ENCODE measurements around the gene NPFF.

Gene NPFF

GRCh38 chr12:53507603-53507885 lies 260 bp upstream of the NPFF start:
- no peak for DNase-seq (ENCODE audit: low spot score in 2 of 2)
- Mint-ChIP-seq H3K27me3 (no peaks in the 10 kb centered on the region), H3K9me3 (no peaks in the 10 kb centered on the region), H3K4me1 (peaks cover 18% of the 10 kb centered on the region), H3K4me3 (no peak overlapping the region), H3K27ac (ENCODE audit: low read depth) (no peak overlapping the region), H3K36me3 (ENCODE audit: insufficient read depth) (peaks cover 21% of the 10 kb centered on the region)
- ATAC-seq (replicated peaks; ENCODE audit: extremely low read depth, poor library complexity, severe bottlenecking): no peak

DNA sequence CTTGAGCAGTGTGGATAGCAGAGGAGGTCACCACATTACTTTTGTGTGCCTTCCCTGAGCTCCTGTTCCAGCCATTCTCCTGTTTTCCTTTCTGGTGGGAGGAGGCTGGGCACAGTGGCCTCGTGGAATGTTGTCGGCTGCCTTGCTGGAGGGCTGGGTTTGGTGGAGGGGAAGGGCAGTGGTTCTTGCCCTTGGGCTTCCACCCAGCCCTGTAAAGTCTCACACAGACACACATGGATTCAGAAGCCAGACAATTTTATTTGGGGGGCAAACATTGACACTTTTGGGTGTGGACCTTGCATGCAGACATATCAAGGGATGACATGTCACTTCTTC lies 866 bp downstream of the NPFF start:
- Mint-ChIP-seq H3K9me3 (no peaks in the 10 kb centered on the region), H3K27ac (ENCODE audit: low read depth) (no peak overlapping the region), H3K4me3 (no peak overlapping the region), H3K4me1 (peaks cover 25% of the 10 kb centered on the region), H3K27me3 (no peaks in the 10 kb centered on the region), H3K36me3 (ENCODE audit: insufficient read depth) (peaks cover 16% of the 10 kb centered on the region)
- DNase-seq (ENCODE audit: low spot score in 2 of 2) (no peak), ATAC-seq (replicated peaks; ENCODE audit: extremely low read depth, poor library complexity, severe bottlenecking) (no peak)

GRCh38 chr12:53505555-53506449 lies 1.5 kb downstream of the NPFF start:
- Mint-ChIP-seq H3K27me3 (no peaks in the 10 kb centered on the region), H3K4me3 (no peak overlapping the region), H3K4me1 (peaks cover 25% of the 10 kb centered on the region), H3K27ac (ENCODE audit: low read depth) (no peak overlapping the region), H3K9me3 (no peaks in the 10 kb centered on the region), H3K36me3 (ENCODE audit: insufficient read depth) (peaks cover 16% of the 10 kb centered on the region)
- ATAC-seq (replicated peaks; ENCODE audit: extremely low read depth, poor library complexity, severe bottlenecking) (no peak), DNase-seq (ENCODE audit: low spot score in 2 of 2) (no peak)

DNA sequence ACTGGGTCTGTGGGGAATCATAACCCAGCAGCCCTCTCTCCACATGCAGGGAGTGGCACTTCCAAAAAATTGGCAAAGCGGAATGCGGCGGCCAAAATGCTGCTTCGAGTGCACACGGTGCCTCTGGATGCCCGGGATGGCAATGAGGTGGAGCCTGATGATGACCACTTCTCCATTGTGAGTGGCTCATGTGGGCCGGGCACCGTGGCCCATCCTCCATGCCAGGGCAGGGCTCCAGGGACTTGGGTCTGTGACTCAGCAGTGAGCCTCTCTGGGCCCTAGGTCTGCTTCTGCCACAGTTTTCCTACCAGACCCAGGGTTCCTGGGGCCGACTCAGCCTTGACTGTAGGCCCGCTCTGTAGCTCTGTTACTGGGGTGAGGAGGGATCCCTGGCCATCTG lies 2.2 kb downstream of the NPFF start:
- Mint-ChIP-seq H3K27ac (ENCODE audit: low read depth) (peak overlapping the region; percentile 52), H3K4me3 (no peak overlapping the region), H3K4me1 (peaks cover 30% of the 10 kb centered on the region), H3K9me3 (no peaks in the 10 kb centered on the region), H3K27me3 (no peaks in the 10 kb centered on the region), H3K36me3 (ENCODE audit: insufficient read depth) (peaks cover 17% of the 10 kb centered on the region)
- no peak for ATAC-seq (replicated peaks; ENCODE audit: extremely low read depth, poor library complexity, severe bottlenecking)
- no peak for DNase-seq (ENCODE audit: low spot score in 2 of 2)

DNA sequence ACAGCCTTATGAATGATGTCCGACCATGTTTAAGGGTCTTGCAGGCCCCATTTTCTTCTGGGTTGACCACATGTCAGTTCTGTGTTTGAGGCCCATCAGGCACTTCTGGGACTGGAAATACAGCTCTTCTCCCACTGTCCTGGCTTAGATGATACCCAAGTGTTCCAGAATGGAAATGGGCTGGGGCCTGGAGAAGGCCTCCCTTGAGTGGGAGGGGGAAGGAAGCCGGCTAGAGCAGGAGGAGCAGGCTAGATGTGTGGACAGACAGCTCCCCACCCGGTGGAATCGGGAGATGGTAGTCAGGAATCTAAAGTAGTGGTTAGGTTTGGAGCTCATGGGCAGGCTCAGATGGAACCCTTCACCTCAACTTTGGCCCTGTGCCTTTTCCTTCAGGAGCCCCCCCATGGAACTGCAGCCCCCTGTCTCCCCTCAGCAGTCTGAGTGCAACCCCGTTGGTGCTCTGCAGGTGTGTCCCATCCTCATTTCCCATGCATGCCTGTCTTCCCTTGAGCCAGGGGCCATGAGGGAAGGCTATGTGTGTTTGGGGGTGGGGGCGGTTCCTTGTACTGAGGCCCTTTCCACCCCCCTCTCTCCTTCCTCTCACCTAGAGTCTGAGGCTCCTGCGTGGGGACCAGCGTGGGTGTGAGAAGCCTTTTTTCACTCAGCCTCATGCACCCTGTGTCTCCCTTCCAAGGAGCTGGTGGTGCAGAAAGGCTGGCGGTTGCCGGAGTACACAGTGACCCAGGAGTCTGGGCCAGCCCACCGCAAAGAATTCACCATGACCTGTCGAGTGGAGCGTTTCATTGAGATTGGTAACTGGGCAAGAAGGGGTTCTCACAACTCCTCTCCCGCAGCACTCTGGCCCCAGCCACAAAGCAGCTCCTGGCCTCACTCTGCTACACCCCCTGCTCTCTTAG lies 3.0 kb downstream of the NPFF start:
- peaks cover 20% of the 10 kb centered on the region for H3K36me3 Mint-ChIP-seq (ENCODE audit: insufficient read depth)
- no peak overlapping the region for H3K4me3 Mint-ChIP-seq
- H3K4me1 Mint-ChIP-seq: peaks cover 35% of the 10 kb centered on the region
- H3K27me3 Mint-ChIP-seq: no peaks in the 10 kb centered on the region
- no peak overlapping the region for H3K27ac Mint-ChIP-seq (ENCODE audit: low read depth)
- DNase-seq (ENCODE audit: low spot score in 2 of 2) (no peak), ATAC-seq (replicated peaks; ENCODE audit: extremely low read depth, poor library complexity, severe bottlenecking) (no peak)
- no peaks in the 10 kb centered on the region for H3K9me3 Mint-ChIP-seq

DNA sequence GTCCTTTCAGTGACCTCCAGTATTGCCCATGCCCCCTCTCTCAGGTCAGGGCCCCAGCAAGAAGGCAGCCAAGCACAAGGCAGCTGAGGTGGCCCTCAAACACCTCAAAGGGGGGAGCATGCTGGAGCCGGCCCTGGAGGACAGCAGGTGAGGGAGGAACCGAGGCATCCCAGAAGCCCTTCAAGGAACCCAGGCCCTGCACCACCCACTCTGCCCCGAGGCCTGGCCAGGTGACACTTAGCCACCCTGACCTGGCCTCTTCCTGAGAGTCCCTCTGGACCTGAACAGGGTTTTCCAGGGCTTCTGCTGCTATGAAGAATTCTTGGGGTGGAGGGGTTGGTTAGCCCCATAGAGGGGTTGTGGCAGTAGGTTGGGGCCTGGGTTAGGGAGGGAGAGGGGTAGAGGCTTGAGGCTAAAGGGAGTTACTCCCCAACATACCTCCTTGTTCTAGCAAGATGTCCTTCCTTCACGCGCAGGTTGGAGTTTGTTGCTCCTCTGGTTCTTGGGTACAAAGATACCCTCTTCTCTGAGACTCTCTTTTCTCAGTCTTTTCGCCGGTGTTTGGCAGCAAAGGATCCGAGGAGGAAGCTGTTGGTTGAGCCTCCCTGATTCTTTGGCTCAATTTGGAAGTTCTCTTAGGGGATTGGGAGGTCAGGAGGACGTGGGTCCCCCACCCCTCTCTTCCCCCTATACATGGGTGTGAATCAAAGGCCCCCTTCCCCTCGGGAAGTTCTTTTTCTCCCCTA lies 4.1 kb downstream of the NPFF start:
- Mint-ChIP-seq H3K36me3 (ENCODE audit: insufficient read depth) (peaks cover 23% of the 10 kb centered on the region), H3K27ac (ENCODE audit: low read depth) (no peak overlapping the region), H3K27me3 (no peaks in the 10 kb centered on the region), H3K4me3 (no peak overlapping the region), H3K9me3 (no peaks in the 10 kb centered on the region), H3K4me1 (peaks cover 40% of the 10 kb centered on the region)
- DNase-seq (ENCODE audit: low spot score in 2 of 2) (no peak), ATAC-seq (replicated peaks; ENCODE audit: extremely low read depth, poor library complexity, severe bottlenecking) (no peak)

GRCh38 chr12:53502331-53502730 lies 5.0 kb downstream of the NPFF start:
- peaks cover 22% of the 10 kb centered on the region for H3K36me3 Mint-ChIP-seq (ENCODE audit: insufficient read depth)
- no peaks in the 10 kb centered on the region for H3K9me3 Mint-ChIP-seq
- DNase-seq (ENCODE audit: low spot score in 2 of 2) (no peak), ATAC-seq (replicated peaks; ENCODE audit: extremely low read depth, poor library complexity, severe bottlenecking) (no peak)
- H3K4me1 Mint-ChIP-seq: peaks cover 45% of the 10 kb centered on the region
- no peak overlapping the region for H3K27ac Mint-ChIP-seq (ENCODE audit: low read depth)
- H3K27me3 Mint-ChIP-seq: no peaks in the 10 kb centered on the region
- peak overlapping the region; percentile 91 for H3K4me3 Mint-ChIP-seq

GRCh38 chr12:53501615-53502181 lies 5.6 kb downstream of the NPFF start:
- peaks cover 20% of the 10 kb centered on the region for H3K36me3 Mint-ChIP-seq (ENCODE audit: insufficient read depth)
- ATAC-seq (replicated peaks; ENCODE audit: extremely low read depth, poor library complexity, severe bottlenecking): no peak
- H3K4me3 Mint-ChIP-seq: peak overlapping the region; percentile 91
- no peaks in the 10 kb centered on the region for H3K9me3 Mint-ChIP-seq
- H3K27ac Mint-ChIP-seq (ENCODE audit: low read depth): peak overlapping the region; percentile 94
- no peaks in the 10 kb centered on the region for H3K27me3 Mint-ChIP-seq
- peaks cover 47% of the 10 kb centered on the region for H3K4me1 Mint-ChIP-seq
- no peak for DNase-seq (ENCODE audit: low spot score in 2 of 2)

GRCh38 chr12:53500776-53501614 lies 6.3 kb downstream of the NPFF start, which contains the start of gene TARBP2:
TARBP2 (plus strand) TSS chr12:53501283; CDS start chr12:53501409, 126 bp downstream.
- DNase-seq (ENCODE audit: low spot score in 2 of 2) (peak; percentile 88 to 99), ATAC-seq (replicated peaks; ENCODE audit: extremely low read depth, poor library complexity, severe bottlenecking) (peak; percentile 85)
- Mint-ChIP-seq H3K4me3 (peak within 1 kb of the TSS; percentile 91), H3K36me3 (ENCODE audit: insufficient read depth) (peaks cover 19% of the 10 kb centered on the region), H3K4me1 (peaks cover 47% of the 10 kb centered on the region), H3K27me3 (no peaks in the 10 kb centered on the region), H3K9me3 (no peaks in the 10 kb centered on the region), H3K27ac (ENCODE audit: low read depth) (peak within 1 kb of the TSS; percentile 94)

GRCh38 chr12:53500142-53500775 lies 7.0 kb downstream of the NPFF start:
- Mint-ChIP-seq H3K4me3 (peak overlapping the region; percentile 91), H3K9me3 (no peaks in the 10 kb centered on the region), H3K27me3 (no peaks in the 10 kb centered on the region), H3K27ac (ENCODE audit: low read depth) (peak overlapping the region; percentile 94), H3K4me1 (peaks cover 43% of the 10 kb centered on the region), H3K36me3 (ENCODE audit: insufficient read depth) (peaks cover 14% of the 10 kb centered on the region)
- ATAC-seq (replicated peaks; ENCODE audit: extremely low read depth, poor library complexity, severe bottlenecking): no peak
- DNase-seq (ENCODE audit: low spot score in 2 of 2): no peak
